HG03039 (cell line): Measurements from ENCODE around the gene GLE1.
"Not testable (repeated sequence)": the region's sequence is repeated elsewhere in the genome, so short reads cannot be mapped to it uniquely, and the experiment has no call there.

Source experiments
- ATAC-seq: cut with Tn5 transposase; IDR thresholded peaks from one replicate; pipeline ENCODE4 v1.9.1; 2021; ENCODE audit warnings: mild to moderate bottlenecking, moderate library complexity; ENCODE audit not compliant: unreplicated experiment

GLE1 gene

GRCh38 chr9:128550770-128551656, 46.5 kb downstream of the GLE1 start:
- ATAC-seq: no peak

DNA sequence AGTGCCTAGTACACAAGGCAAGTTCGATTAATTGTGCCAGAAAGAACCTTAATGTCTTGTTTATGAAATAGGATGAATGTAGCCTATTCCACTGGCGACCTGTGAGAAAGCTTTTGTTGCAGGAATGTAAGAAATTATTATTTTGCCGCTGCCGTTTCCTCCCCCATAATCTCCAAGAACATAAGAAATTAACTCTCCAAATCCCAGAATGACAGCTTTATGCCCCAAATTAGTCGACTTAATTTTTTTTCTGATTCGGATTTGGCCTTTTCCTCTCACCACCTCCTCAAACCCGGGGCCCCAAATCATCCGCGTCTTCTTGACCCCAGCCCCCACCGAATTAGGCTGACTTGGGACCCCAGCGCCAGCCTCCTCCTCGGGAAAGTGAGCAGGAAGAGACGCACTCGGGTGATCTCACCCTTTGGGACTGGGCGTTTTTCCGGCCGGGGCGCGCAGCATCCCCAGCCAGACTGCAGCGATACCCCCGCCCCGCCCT, 47.2 kb downstream of the GLE1 start:
- ATAC-seq: no peak

- ATAC-seq: peak; percentile 75
Measured at GRCh38 chr9:128552153-128552743, 47.7 kb downstream of the GLE1 start, which contains the start of gene SPTAN1. SPTAN1 (plus strand) TSS chr9:128552587; CDS start chr9:128566741, 14,154 bp downstream.

- peak; percentile 31 for ATAC-seq
Measured at GRCh38 chr9:128552744-128553440, 48.4 kb downstream of the GLE1 start.

GRCh38 chr9:128553728-128554127, 49.2 kb downstream of the GLE1 start:
- ATAC-seq: no peak

DNA sequence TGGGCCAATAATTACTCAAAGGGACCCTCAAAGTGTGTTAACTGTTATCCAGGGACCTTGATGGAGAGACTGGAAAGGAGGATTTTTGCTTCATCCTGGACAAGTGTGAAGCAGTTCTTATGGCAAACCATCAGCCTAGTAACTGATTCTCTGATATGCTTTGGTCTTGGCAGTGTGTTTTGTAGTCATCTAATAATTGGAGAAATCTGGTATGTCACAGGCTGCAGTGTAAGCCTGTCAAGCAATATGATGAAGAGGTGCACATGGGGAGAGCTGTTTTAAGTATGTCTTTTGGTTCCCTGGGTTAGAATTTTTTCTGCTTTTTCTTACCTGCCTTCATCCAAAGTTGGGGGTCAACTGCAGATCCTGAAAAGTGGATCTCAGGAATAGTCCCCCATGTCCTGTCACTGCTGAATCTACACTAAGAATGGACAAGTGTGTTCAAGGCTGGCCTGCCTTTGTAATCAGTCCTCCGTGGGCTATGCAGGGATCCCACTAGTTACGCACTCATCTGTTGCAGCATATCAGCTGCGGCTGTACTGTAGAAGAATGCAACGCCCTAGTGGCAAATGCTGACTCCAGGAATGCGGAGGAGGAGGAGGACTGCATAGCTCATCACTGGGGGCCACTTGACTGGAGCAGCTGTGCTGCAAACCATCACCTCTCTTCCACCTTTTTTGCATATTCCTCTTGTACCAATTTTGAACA, 49.8 kb downstream of the GLE1 start:
- no peak for ATAC-seq

DNA sequence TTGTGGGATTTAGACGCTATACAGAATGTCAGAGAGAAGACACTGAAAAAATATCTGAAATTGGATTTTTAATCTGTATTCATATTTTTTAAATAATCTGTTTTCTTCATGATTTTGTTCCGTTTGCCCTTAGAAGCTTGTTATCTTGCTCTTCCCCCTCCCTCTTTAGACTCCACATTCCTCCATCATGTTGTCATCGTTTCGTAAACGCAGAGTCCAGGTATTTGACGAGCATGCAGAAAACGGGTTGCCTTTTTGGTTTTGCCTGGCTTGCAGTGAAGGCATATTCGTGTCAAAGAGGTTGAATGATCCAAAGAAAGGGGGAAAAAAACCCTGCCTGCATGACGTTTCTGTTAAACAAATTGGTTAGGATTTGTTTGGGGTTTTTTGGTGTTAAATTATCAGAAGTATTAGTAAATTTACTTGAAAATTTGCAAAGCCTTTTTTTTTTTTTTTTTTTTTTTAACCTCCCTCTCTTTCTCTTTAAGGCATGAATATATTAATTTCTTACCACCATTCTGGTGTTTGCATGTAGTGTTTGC, 50.7 kb downstream of the GLE1 start:
- no peak for ATAC-seq

- ATAC-seq: no peak
Measured at GRCh38 chr9:128556276-128556675, 51.8 kb downstream of the GLE1 start.

GRCh38 chr9:128556926-128557634, 52.6 kb downstream of the GLE1 start:
- no peak for ATAC-seq

- ATAC-seq: no peak
Measured at GRCh38 chr9:128558431-128559310, 54.2 kb downstream of the GLE1 start.

- ATAC-seq: no peak
Measured at GRCh38 chr9:128565578-128565977, 61.1 kb downstream of the GLE1 start.

DNA sequence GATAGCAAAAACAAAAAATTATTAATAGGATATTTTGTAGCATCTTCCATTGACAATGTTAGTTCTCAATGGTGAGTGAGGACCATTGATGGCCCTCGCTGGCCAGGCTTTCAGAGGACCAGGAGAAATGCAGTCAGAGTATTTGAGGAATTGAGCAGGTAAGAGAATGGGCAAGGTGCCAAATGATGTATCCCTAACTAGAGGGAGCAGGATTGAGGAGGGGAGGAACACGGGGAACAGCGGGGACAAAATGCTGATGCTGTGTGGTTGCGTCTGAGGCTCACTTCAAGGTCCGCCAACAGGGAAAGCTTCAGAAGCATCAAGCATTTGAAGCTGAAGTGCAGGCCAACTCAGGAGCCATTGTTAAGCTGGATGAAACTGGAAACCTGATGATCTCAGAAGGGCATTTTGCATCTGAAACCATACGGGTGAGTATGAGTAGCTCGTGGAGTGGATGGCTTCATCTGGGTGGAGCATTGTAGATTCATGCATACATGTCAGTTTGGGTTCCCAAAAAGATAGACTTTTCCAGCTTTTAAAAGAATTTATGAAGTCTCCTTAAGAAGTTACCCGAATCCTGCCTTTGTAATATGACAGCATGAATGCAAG, 64.1 kb downstream of the GLE1 start:
- no peak for ATAC-seq

GRCh38 chr9:128575469-128575868, 71.0 kb downstream of the GLE1 start:
- ATAC-seq: no peak

GRCh38 chr9:128575916-128576315, 71.4 kb downstream of the GLE1 start:
- ATAC-seq: no peak

- ATAC-seq: no peak
Measured at GRCh38 chr9:128577206-128577605, 72.7 kb downstream of the GLE1 start.

DNA sequence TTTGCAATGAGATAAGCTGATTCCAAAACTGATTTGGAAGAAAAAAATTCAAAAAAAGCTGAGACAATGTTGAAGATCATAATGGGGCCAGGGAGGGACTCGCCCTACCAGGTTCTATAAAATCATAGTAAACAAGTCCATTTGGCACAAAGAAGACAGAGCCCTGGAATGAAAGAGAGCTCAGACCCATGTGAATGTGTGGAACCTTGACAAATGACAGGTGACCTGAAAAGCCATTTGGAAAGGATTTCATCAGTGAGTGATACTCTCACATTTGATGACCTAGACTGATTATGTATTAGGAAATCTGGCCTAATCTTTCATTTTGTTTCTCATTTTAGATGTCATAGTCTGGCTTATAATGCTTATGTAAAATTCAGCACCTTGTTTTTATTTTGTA, 74.7 kb downstream of the GLE1 start:
- ATAC-seq: no peak

GRCh38 chr9:128580731-128581130, 76.2 kb downstream of the GLE1 start:
- ATAC-seq: no peak

GRCh38 chr9:128585155-128585554, 80.6 kb downstream of the GLE1 start:
- ATAC-seq: not testable (repeated sequence)

DNA sequence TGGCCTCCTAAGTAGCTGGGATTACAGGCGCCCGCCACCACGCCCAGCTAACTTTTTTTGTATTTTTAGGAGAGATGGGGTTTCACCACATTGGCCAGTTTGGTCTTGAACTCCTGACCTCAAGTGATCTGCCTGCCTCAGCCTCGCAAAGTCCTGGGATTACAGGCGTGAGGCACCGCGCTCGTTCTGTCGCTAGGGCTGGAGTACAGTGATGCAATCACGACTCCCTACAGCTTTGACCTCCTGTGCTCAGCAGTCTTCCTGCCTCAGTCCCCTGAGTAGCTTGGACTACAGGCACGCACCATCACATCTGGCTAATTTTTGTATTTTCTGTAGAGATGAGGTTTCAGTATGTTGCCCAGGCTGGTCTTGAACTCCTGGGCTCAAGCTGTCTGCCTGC, 82.4 kb downstream of the GLE1 start:
- ATAC-seq: not testable (repeated sequence)
